ENCODE results near the gene ZNF277.

GRCh38 chr7:112186300-112186699 lies 20.2 kb upstream of the ZNF277 start:
- no peak for TF ChIP-seq CTCF (IDR thresholded peaks at IDR 0.05)
- TF ChIP-seq POLR2A (IDR thresholded peaks at IDR 0.05; ENCODE audit: low read depth), result no peak

All from esophagus muscularis mucosa (tissue), 3 donors.